Cardiac fibroblast (primary cell): ENCODE measurements around the gene AP3D1.

Source experiments
- DNase-seq, 2 donors: peaks; one replicate each; pipeline versions ENCODE4 v3.0.0 to v3.0.0-alpha.2; 2010; ENCODE audit warnings: low read depth in 2 of 2
- H3K4me3 ChIP-seq, 2 donors: replicated peaks in 1 of 2; 1 replicate in 1 of 2; 2 replicates in 1 of 2; pipeline ENCODE4 v1.5.1; 2011; ENCODE audit warnings: low read depth in 2 of 2, low read length in 2 of 2, mild to moderate bottlenecking in 2 of 2, moderate library complexity in 1 of 2
- CTCF ChIP-seq: IDR thresholded peaks from one replicate; pipeline ENCODE4 v1.5.1; 2011; ENCODE audit warnings: low read depth, mild to moderate bottlenecking, low read length, inconsistent platforms

The AP3D1 gene

GRCh38 chr19:2144190-2144589 lies 7.2 kb downstream of the AP3D1 start:
- H3K4me3 ChIP-seq, result no peak overlapping the region
- DNase-seq, result no peak
- no peak for TF ChIP-seq CTCF

GRCh38 chr19:2142173-2142829 lies 9.1 kb downstream of the AP3D1 start:
- H3K4me3 ChIP-seq, result no peak overlapping the region
- no peak for TF ChIP-seq CTCF
- no peak for DNase-seq

- TF ChIP-seq CTCF, result no peak
- no peak overlapping the region for H3K4me3 ChIP-seq
- DNase-seq, result no peak
These were observed 11.2 kb downstream of the AP3D1 start for GRCh38 chr19:2140138-2140569.

- TF ChIP-seq CTCF, result no peak
These were observed 11.8 kb downstream of the AP3D1 start for GRCh38 chr19:2139385-2140137.

GRCh38 chr19:2138061-2138728 lies 13.2 kb downstream of the AP3D1 start:
- no peak overlapping the region for H3K4me3 ChIP-seq
- TF ChIP-seq CTCF, result no peak
- DNase-seq, result no peak

More at GRCh38 chr19:2139385-2140137, 11.8 kb downstream of the AP3D1 start:
- DNase-seq, result no peak
- no peak overlapping the region for H3K4me3 ChIP-seq

GRCh38 chr19:2136796-2137195 lies 14.6 kb downstream of the AP3D1 start:
- TF ChIP-seq CTCF, result no peak
- H3K4me3 ChIP-seq, result no peak overlapping the region
- no peak for DNase-seq
